ENCODE data around the gene LCN12. TPM values are rescaled to one million over a fixed set of nuclear protein-coding genes. Genes with fewer than 3 reads are reported as not detected.

Gene LCN12
- total RNA-seq, 1 experiment from 2014 or later: 4.2 TPM

DNA sequence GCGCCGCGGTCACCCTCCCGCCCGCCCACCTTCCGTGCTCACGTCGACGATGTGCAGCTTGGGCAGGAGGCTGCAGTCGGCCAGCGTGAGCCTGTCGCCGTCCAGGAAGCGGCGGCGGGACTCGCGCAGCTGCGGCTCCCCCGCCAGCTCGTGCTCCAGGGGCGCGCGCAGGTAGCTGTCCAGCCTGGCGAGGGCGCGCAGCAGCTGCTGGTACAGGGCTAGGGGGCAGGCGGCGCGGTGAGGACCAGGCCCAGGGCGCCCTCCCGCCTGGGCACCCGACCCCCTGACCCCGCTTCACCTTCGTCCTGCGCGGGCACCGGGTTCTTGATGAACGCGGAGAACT is 42.8 kb downstream of the LCN12 start:
- no peak overlapping the region for H3K4me3 ChIP-seq (replicated peaks in 1 of 2; ENCODE audit: low read depth in 1 of 2, low read length in 2 of 2)
- no peak for DNase-seq (ENCODE audit: low read depth, low spot score)
- CTCF ChIA-PET: no interaction called here

More for the DNA sequence above, 42.8 kb downstream of the LCN12 start:
- H3K4me2 ChIP-seq (ENCODE audit: low read length): peak overlapping the region; percentile 88; the same call in 1 of the 2 replicates
- H2AFZ ChIP-seq (ENCODE audit: low read depth, low read length, poor library complexity, severe bottlenecking): no peak overlapping the region
- peak overlapping the region; percentile 95; the same call in 1 of the 2 replicates for H3K27ac ChIP-seq (ENCODE audit: low read depth, low read length)
- H3K79me2 ChIP-seq (ENCODE audit: insufficient read depth, low read length): peaks cover 20% of the 10 kb centered on the region
- no peak for TF ChIP-seq EZH2phosphoT487 (IDR thresholded peaks at IDR 0.05; ENCODE audit: borderline replicate concordance)
- no peak for TF ChIP-seq SP1 (IDR thresholded peaks at IDR 0.05; ENCODE audit: low read depth)
- no peak for TF ChIP-seq JUND (IDR thresholded peaks at IDR 0.05)
- TF ChIP-seq TCF7L2 (IDR thresholded peaks at IDR 0.05; ENCODE audit: borderline replicate concordance, extremely low read depth, insufficient read depth, insufficient read length): no peak
- TF ChIP-seq SIN3A (IDR thresholded peaks at IDR 0.05; ENCODE audit: low read depth): no peak
- TF ChIP-seq, protein P1, sequence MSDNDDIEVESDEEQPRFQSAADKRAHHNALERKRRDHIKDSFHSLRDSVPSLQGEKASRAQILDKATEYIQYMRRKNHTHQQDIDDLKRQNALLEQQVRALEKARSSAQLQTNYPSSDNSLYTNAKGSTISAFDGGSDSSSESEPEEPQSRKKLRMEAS (IDR thresholded peaks at IDR 0.05): no peak
- no peak for TF ChIP-seq POLR2A (IDR thresholded peaks at IDR 0.05; ENCODE audit: borderline replicate concordance, extremely low read depth, insufficient read depth, insufficient read length)
- TF ChIP-seq, protein P2, sequence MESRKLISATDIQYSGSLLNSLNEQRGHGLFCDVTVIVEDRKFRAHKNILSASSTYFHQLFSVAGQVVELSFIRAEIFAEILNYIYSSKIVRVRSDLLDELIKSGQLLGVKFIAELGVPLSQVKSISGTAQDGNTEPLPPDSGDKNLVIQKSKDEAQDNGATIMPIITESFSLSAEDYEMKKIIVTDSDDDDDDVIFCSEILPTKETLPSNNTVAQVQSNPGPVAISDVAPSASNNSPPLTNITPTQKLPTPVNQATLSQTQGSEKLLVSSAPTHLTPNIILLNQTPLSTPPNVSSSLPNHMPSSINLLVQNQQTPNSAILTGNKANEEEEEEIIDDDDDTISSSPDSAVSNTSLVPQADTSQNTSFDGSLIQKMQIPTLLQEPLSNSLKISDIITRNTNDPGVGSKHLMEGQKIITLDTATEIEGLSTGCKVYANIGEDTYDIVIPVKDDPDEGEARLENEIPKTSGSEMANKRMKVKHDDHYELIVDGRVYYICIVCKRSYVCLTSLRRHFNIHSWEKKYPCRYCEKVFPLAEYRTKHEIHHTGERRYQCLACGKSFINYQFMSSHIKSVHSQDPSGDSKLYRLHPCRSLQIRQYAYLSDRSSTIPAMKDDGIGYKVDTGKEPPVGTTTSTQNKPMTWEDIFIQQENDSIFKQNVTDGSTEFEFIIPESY (IDR thresholded peaks at IDR 0.05; ENCODE audit: extremely low read depth, insufficient replicate concordance, low read length): no peak
- no peak for TF ChIP-seq CEBPB (IDR thresholded peaks at IDR 0.05; ENCODE audit: low read depth)
- TF ChIP-seq ZNF274 (IDR thresholded peaks at IDR 0.05; ENCODE audit: low read depth, low read length): no peak
- TF ChIP-seq FOSL1 (IDR thresholded peaks at IDR 0.05; ENCODE audit: low read depth): no peak
- no peak for TF ChIP-seq EZH2 (IDR thresholded peaks at IDR 0.05)
- TF ChIP-seq POLR2AphosphoS5 (IDR thresholded peaks at IDR 0.05; ENCODE audit: low read depth, low read length): no peak
- TF ChIP-seq, protein P3, sequence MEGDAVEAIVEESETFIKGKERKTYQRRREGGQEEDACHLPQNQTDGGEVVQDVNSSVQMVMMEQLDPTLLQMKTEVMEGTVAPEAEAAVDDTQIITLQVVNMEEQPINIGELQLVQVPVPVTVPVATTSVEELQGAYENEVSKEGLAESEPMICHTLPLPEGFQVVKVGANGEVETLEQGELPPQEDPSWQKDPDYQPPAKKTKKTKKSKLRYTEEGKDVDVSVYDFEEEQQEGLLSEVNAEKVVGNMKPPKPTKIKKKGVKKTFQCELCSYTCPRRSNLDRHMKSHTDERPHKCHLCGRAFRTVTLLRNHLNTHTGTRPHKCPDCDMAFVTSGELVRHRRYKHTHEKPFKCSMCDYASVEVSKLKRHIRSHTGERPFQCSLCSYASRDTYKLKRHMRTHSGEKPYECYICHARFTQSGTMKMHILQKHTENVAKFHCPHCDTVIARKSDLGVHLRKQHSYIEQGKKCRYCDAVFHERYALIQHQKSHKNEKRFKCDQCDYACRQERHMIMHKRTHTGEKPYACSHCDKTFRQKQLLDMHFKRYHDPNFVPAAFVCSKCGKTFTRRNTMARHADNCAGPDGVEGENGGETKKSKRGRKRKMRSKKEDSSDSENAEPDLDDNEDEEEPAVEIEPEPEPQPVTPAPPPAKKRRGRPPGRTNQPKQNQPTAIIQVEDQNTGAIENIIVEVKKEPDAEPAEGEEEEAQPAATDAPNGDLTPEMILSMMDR (IDR thresholded peaks at IDR 0.05 in 2 of 3, conservative IDR thresholded peaks at IDR 0.05 in 1 of 3; ENCODE audit: borderline replicate concordance in 1 of 3, insufficient read depth in 1 of 3, low read depth in 2 of 3, low read length in 2 of 3): no peak
- TF ChIP-seq, protein P4, sequence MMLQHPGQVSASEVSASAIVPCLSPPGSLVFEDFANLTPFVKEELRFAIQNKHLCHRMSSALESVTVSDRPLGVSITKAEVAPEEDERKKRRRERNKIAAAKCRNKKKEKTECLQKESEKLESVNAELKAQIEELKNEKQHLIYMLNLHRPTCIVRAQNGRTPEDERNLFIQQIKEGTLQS (IDR thresholded peaks at IDR 0.05): no peak
- TF ChIP-seq SRF (IDR thresholded peaks at IDR 0.05; ENCODE audit: low read depth): no peak
- TF ChIP-seq, protein P5, sequence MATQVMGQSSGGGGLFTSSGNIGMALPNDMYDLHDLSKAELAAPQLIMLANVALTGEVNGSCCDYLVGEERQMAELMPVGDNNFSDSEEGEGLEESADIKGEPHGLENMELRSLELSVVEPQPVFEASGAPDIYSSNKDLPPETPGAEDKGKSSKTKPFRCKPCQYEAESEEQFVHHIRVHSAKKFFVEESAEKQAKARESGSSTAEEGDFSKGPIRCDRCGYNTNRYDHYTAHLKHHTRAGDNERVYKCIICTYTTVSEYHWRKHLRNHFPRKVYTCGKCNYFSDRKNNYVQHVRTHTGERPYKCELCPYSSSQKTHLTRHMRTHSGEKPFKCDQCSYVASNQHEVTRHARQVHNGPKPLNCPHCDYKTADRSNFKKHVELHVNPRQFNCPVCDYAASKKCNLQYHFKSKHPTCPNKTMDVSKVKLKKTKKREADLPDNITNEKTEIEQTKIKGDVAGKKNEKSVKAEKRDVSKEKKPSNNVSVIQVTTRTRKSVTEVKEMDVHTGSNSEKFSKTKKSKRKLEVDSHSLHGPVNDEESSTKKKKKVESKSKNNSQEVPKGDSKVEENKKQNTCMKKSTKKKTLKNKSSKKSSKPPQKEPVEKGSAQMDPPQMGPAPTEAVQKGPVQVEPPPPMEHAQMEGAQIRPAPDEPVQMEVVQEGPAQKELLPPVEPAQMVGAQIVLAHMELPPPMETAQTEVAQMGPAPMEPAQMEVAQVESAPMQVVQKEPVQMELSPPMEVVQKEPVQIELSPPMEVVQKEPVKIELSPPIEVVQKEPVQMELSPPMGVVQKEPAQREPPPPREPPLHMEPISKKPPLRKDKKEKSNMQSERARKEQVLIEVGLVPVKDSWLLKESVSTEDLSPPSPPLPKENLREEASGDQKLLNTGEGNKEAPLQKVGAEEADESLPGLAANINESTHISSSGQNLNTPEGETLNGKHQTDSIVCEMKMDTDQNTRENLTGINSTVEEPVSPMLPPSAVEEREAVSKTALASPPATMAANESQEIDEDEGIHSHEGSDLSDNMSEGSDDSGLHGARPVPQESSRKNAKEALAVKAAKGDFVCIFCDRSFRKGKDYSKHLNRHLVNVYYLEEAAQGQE (IDR thresholded peaks at IDR 0.05; ENCODE audit: low read depth): no peak
- no peak for TF ChIP-seq ELF1 (IDR thresholded peaks at IDR 0.05; ENCODE audit: borderline replicate concordance, low read depth)
- TF ChIP-seq YY1 (IDR thresholded peaks at IDR 0.05; ENCODE audit: extremely low read depth, insufficient replicate concordance, low read depth, low read length): no peak
- no peak for TF ChIP-seq EGR1 (IDR thresholded peaks at IDR 0.05; ENCODE audit: low read depth)
- POLR2A ChIA-PET: no interaction called here
- H3K36me3 ChIP-seq (ENCODE audit: control insufficient read depth in 1 of 2, insufficient read depth in 2 of 2, low read length in 2 of 2): peaks cover 0 to 12% of the 10 kb centered on the region in 2 experiments; a peak in 2 of 4 replicates
- H4K20me1 ChIP-seq (ENCODE audit: insufficient read depth): no peaks in the 10 kb centered on the region
- no peaks in the 10 kb centered on the region; a peak in 1 of 4 replicates for H3K9me3 ChIP-seq (ENCODE audit: control insufficient read depth in 1 of 2, insufficient read depth in 1 of 2, low read depth in 1 of 2, low read length in 2 of 2)
- intact Hi-C loops (cut with micrococcal nuclease): no loop called here
- RAD21 ChIA-PET (ENCODE audit: low non-redundant PET in 1 of 2, low total read pairs in 2 of 2, uncharacterized antibody in 2 of 2, unreplicated experiment in 2 of 2): no interaction called here
- H3K27me3 ChIP-seq (ENCODE audit: insufficient read depth, low read length): no peaks in the 10 kb centered on the region
- no TSS peak for BruUV-seq (replicated peaks)
- H3K9ac ChIP-seq (ENCODE audit: low read length): no peak overlapping the region
- H3K9me2 ChIP-seq (ENCODE audit: insufficient read depth): no peaks in the 10 kb centered on the region
- H3K4me1 ChIP-seq (ENCODE audit: control insufficient read depth in 1 of 2, insufficient read depth in 2 of 2, low read length in 2 of 2): peaks cover 52 to 70% of the 10 kb centered on the region in 2 experiments
- no peak for ATAC-seq
